ENCODE measurements around the gene NDUFA7.

GRCh38 chr19:8319807-8320520 is 1.2 kb downstream of the NDUFA7 start:
- TF ChIP-seq EZH2phosphoT487 (IDR thresholded peaks at IDR 0.05; ENCODE audit: borderline replicate concordance) (no peak), CTCF (conservative IDR thresholded peaks at IDR 0.05; ENCODE audit: low read length) (no peak)

Data from Loucy (cell line).